GM18511 (cell line): ENCODE measurements around the gene STN1.

Source experiments
- ATAC-seq: cut with Tn5 transposase; IDR thresholded peaks from one replicate; pipeline ENCODE4 v1.9.1; 2021; ENCODE audit warnings: mild to moderate bottlenecking, moderate library complexity; ENCODE audit not compliant: unreplicated experiment

Gene STN1

GRCh38 chr10:103930449-103930848 is 12.5 kb upstream of the STN1 start:
- ATAC-seq: no peak

- ATAC-seq: no peak
Measured at GRCh38 chr10:103929381-103929921, 11.5 kb upstream of the STN1 start.

DNA sequence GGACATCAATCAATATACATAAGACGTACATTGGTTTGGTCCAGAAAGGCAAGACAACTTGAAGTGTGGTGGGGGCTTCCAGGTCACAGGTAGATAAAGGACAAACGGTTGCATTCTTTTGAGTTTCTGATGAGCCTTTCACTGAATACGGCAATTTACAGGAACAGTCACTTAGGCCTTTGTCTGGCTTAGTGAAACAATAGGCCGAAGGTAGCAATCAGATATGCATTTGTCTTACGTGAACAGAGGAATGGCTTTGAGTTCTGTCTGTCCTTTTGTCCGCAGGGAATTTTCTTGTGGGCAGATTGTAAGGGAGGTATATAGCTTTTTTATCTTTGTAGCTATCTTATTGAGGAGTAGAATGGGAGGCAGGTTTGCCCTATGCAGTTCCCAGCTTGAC is 10.8 kb upstream of the STN1 start:
- no peak for ATAC-seq

GRCh38 chr10:103926722-103927319 is 8.8 kb upstream of the STN1 start:
- no peak for ATAC-seq

DNA sequence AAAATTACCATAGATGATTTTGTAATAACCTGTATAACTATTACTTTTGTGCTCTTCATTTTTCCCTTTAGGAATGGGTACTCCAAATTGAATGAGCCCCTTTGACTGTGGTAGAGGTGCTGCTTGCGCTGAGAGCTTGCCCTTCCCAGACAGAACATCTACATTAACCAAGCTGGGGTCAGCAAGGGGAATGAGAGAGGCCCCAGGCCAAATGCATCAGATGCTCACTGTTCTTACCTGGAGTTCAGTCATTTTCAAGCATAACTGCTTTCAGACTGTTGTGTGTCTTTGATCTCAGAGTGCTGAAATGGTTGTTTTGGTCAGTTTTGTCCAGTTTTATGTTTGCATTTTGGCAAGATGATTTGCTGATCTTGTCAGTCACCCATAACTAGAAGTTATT is 7.6 kb upstream of the STN1 start:
- ATAC-seq: no peak

DNA sequence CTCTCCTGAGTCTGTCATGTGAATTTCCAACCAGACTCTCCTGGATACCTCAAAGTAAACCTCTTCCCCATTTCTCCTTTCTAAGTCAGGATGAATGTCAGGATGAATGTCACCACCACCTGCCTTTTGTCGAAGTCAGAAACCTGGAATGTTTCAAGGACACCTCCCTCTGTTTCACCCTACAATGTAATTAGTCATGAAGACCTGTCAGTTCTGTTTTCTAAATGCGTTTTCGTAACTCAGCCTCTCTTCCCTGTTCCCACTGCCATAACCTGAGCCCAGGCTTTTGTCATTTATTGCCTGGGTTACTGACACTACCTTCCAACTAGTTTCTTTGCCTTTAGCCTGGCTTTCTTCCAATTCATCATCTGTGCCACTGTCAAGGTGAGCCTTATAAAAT is 5.5 kb upstream of the STN1 start:
- ATAC-seq: no peak

DNA sequence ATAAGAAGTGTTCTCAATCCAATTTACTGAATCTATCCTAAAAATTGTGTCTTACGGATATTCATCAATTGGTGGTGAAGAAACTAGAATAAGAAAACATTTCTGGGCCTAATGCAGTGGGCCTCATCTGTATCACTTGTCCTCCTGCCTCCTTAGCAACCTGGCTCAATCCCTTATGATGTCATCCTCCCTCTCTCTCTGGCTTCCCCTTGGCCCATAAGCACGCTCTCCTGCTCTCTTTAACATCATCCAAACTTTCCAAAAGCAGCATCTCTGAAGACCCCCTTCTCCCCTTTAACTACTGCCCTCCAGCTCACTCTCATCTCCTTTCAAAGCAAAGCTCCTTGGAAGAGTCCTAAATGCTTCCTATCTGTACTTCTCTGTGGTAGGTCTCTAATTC is 4.7 kb upstream of the STN1 start:
- ATAC-seq: no peak

GRCh38 chr10:103921750-103922195 is 3.8 kb upstream of the STN1 start:
- ATAC-seq: no peak

GRCh38 chr10:103921248-103921647 is 3.3 kb upstream of the STN1 start:
- no peak for ATAC-seq

DNA sequence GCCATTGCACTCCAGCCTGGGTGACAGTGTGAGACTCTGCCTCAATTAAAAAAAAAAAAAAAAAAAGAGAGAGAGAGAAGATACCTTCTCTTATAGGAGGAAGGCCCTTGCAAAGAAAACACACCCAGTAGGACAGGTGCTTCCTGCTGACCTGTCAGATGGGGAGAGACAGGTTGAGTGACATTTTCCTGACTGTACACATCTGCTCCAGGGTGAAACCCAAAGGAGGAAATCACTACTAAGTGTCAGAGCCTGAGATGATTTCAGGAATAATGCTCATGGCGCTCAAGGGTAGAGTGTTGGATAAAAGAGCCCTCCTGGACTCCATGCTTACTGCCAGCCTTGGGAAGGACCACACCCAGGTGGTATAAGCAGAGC is 1.7 kb upstream of the STN1 start:
- no peak for ATAC-seq

DNA sequence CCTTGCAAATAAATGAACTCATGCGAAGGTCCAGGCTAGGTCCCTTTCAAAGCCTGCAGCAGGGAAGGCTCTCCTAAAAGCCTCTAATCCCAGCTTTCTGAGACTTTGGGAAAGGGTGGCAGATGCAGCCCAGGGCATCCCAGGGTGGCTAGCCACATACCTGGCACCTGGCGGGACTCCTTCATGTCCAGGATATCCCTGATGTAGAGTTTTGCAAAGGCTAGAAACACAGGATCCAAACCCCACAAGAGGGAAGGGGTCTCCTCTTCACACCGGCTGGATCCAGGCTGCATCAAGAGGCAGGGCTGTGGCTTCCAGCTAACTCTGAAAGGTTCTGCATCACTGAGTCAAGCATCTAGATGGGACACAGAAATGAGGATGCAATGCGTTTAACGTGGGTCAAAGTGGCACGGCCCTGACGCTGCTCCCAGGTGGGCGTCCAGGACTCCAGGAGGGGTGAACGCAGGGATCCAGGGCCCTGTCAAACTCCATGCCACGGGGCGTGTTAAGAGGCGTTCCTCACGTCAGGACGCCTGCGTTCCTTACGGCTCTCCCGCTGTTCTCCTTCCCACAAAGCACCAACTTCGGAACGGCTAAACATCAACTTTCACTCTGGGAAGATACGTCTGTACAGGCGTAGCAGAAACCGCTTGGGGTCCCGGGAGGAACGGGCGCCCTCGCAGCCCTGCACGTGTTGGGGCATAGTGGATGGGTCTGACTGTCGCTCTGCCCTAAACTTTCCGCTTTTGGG is 507 bp downstream of the STN1 start:
- peak; percentile 17 for ATAC-seq

- no peak for ATAC-seq
Measured at GRCh38 chr10:103916876-103917275, 1.1 kb downstream of the STN1 start.

DNA sequence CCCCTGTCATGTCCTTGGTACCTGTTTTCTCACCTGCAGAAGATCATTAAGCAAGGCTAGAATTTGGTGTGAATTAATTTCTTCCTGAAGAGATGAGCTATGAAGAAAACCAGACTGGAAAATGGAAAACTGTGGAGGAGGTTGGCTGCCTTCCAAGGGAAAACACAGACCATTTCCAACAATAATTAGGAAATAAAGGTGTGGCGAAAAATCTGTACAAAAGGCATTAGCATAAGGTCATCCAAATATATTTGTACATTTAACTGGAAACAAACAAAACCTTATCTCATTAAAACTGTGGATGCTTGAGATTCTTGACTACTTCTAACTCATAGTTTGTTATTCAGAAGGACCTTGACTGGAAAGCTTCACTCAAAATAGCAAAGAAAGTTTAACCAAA is 1.7 kb downstream of the STN1 start:
- no peak for ATAC-seq

- ATAC-seq: no peak
Measured at GRCh38 chr10:103915796-103916195, 2.2 kb downstream of the STN1 start.

- ATAC-seq: no peak
Measured at GRCh38 chr10:103912759-103913158, 5.2 kb downstream of the STN1 start.

GRCh38 chr10:103911021-103911459 is 6.9 kb downstream of the STN1 start:
- ATAC-seq: peak; percentile 38

GRCh38 chr10:103910442-103911012 is 7.5 kb downstream of the STN1 start:
- ATAC-seq: no peak

DNA sequence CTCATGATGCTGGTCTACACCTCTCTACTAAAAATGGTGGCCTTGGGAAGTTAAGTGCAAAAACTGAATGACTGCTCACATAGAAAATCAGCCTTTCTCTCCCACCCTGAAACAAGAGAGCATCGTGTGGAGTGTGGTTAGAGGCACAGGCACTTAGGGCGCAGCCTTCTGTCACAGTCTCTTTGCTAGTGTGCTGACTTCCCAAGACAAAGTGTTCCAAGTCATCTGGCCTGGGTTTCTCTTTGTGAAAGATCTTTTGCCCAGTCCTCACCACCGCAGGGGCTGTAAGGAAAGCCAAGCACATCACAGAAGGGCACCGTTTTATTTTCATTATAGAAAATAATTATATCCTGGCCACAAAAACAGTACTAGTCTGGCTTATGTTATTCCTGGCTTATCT is 12.5 kb downstream of the STN1 start:
- ATAC-seq: no peak

- ATAC-seq: no peak
Measured at GRCh38 chr10:103901299-103901698, 16.7 kb downstream of the STN1 start.

- no peak for ATAC-seq
Measured at GRCh38 chr10:103899312-103899711, 18.7 kb downstream of the STN1 start.

DNA sequence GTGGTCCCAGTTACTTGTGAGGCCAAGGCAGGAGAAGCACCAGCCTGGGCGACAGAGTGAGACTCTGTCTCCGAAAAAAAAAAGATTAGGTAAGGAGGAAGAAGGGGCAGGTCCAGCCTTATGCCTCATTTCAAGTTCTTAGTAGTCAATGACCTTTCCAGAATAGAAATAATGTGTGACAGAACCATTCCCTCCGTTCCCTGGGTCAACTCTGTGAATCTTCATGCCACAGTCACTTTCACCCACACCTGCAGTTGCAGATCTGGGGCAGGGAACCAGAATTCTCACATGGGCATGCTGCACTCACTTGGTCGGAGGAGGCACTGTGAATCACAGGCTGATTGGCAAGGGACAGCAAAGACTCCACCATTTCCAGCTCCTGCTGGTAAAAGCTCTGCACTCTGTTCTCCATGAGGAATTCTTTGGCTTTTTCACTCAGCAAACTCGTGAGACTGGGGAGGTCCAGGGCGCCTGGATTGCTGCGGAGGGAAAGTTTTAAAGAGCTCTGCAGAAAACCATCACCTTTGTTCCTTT is 20.7 kb downstream of the STN1 start:
- ATAC-seq: no peak

DNA sequence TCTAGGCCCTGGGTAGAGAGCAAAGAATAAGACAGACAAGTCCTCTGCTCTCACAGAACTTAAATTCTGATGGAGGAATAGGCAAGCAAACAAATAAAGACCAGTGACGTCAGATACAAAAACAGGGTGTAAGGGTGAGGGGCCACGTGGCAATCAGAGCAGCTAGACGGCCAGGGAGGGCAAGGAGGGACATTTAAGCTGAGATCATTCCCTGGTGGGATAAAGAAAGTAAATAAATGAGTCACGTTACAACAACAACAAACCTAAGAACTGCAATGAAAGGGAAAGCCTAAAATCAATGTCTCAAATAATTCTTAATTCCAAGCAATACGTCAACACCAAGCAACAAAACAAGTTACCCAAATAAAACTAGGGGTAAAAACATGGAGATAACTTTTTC is 21.8 kb downstream of the STN1 start:
- ATAC-seq: no peak
